Kidney tubule cell (primary cell): ENCODE results near the gene CHAMP1.
A peak's percentile ranks its signal among the peaks of the same experiment; 100 is the strongest.

ENCODE experiments used
- DNase-seq: peaks from one replicate; pipeline ENCODE4 v3.0.0-alpha.2; 2018; ENCODE audit warnings: low spot score

The CHAMP1 gene

DNA sequence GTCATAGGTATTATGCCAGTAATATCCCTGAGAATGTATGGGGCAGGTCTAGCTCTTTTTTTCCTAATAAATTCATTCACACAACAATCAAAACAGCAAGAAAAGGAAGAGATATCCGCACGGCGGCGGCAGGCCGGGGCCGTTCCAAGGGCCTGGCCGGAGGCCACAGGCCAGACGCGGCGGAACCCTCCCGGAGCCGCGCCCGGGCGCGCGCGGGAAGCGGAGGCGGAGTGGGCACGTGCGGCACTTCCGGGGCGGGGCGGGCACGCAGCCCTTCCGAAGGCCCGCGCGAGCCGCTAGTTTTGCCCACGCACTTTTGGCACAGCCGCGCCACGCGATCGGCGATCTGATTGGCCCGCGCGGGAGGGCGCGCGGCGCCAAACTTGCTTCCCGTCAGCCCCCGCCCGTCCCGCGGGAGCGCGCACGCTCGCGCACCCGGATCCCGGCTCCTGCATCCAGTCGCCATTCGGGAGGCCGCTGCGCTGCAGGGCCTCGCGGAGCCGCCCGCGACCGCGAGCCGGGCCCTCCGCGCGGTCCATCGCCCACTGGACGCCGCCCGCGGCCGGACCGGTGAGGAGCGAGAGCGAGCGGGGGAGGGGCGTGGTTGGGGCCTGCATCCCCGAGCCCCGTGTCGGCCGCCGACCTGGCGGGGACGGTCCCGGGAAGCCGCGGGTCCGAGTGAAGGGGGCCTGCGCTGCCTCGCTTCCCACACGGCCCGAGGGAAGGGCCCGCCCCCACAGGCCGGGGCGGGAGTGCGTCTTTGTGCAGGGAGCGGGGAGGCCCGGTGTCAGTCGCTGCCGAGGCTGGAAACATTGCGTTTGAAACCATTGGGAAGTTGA lies at the start of gene CHAMP1:
TSS of gene CHAMP1 (plus strand) at position 430 of the 839 bp plus-strand sequence. CDS start 9,340 bp downstream, outside the sequence.
- DNase-seq, result peak; percentile 96

GRCh38 chr13:114264886-114265611 lies 49.3 kb upstream of the CHAMP1 start:
- no peak for DNase-seq

DNA sequence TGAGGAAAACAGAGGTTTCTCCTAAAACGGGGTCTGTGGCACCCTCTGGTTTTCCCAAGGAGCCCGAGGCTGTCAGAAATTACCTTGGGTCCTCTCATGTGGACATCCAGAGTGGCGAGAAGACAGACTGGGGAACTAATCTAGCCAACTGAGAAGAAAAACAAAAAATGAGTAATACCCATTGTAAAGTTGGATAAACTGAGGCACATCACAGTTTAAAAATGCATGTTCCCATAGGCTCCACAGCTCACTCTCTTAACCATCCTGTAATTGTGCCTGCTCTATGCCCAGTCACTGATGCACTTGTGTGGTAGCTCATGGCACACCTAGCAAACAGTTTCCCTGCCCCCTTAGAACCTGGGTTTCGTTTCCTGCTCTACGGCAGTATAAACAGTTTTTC lies 48.1 kb upstream of the CHAMP1 start:
- no peak for DNase-seq

DNA sequence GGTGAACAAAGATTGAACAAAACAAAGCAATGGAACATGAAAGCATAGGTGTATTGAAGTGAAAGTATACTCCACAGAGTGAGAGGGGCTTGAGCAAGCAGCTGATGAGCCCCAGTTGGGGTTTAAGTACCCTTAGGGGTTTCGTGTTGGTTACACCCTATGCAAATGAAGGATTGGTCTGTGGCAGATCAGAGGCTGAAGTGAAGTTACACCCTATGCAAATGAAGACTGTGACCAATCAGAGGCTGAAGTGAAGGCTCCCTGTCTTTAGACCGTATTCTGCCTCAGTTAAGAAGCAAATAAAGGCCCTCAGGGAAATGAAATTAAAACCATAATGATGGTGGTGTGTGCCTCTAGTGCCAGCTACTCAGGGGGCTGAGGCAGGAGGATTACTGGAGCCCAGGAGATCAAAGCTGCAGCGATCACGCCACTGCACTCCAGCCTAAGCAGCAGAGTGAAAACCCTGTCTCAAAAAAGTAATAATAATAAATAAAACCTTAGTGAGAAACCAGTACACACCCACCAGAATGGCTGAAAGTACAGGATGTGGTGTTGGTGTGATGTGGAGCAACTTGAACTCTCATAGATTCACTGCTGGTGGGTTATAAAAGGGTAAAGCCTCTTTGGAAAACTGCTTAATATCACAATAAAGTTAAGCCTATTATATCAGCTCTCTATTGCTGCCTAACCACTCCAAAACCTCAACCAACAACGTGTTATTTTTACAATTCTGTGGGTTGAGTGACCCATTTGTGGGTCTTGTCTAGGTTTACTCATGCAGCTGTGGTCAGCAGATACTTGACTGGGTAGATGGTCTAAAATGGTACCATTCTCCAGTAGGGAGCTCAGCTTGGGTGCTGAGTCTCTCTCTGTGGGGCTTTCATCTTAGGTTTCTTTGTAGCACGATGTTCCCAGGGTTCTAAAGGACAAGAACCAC lies 45.7 kb upstream of the CHAMP1 start:
- no peak for DNase-seq

- no peak for DNase-seq
These were observed 45.0 kb upstream of the CHAMP1 start for GRCh38 chr13:114269281-114269770.

DNA sequence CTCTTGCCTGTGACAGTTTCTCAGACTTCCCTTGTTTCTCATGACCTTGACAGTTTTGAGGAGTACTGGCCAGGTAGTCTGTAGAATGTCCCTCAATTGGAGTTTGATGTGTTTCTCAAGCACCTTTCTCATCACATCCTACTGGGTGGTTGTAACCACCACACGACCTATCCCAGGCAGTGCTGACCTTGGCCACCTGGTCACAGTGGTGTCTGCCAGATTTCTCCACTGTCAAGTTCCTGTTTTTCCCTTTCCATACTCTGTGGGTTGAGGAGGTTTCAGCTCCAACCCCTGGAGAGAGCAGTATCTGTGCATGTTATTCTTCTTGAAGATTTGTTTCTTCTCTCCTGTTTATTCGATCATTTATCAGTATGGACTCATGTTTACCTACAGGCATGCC lies 41.3 kb upstream of the CHAMP1 start:
- no peak for DNase-seq

DNA sequence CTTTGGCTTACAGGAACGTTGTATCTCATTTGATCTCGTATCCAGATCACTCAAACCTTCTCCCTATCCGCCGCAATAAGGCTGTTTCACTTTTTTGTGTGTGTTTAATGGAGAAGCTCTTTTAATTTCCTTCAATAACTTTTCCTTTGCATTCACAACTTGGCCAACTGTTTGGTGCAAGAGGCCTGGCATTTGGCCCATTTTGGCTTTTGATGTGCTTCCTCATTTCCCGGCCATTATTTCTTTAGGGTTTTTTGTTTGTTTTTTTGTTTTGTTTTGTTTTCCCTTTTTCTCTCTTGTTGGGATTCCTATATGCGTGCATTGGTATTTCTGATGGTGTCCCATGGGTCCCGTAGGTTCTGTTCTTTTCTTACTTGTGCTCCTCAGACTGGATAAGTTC lies 39.0 kb upstream of the CHAMP1 start:
- no peak for DNase-seq

DNA sequence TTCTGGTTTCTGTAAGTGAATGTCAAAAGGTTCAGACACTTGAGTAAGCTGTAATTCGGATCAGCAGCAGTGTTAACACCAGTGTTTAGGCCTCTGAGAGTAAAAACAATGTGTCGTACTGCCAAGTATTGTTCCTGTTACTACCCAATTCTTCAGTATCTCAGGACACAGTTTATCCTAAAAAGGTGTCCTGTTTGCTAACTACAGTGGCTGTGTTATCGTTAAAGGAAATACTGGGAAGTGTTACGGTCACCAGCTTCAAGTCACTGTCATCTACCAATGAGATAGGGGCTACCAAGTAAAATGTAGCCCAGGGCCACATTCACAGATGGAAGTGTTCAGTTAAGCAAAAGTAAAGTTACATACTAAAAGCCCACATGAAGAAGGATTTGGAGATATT lies 35.2 kb upstream of the CHAMP1 start:
- DNase-seq, result no peak

- DNase-seq, result no peak
These were observed 34.4 kb upstream of the CHAMP1 start for GRCh38 chr13:114279758-114280355.

DNA sequence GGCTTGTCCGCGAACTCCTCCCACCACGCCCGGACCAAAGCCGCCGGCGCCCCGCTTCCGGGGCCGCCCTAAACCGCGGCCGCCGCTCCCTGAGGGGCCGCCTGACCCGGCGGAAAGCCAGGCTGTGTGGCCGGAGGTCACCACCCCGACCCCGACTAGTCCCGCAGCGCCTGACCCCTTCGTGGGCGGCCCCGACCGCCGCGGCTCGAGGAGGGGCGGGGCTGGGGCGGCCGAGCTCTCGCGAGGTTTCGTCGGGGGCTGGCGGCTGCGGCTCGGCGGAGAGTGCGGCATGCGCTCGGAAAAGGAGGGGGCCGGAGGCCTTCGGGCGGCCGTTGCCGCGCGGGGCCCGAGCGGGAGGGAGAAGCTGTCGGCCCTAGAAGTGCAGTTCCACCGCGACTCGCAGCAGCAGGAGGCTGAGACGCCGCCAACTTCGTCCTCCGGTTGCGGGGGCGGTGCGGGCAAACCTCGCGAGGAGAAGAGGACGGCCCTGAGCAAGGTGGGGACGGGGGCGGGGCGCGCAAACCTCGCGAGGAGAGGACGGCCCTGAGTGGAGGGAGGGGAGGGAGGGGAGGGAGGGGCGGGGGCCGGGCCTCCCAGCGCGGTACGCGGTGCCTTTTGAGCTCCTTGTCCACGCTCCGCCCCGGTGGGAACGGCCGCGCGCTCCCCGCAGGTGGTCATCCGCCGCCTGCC lies 32.8 kb upstream of the CHAMP1 start, which contains the start of gene UPF3A:
TSS of gene UPF3A (plus strand) at position 251 of the 690 bp plus-strand sequence. CDS start at position 290, 39 bp downstream.
- peak; percentile 91 for DNase-seq

DNA sequence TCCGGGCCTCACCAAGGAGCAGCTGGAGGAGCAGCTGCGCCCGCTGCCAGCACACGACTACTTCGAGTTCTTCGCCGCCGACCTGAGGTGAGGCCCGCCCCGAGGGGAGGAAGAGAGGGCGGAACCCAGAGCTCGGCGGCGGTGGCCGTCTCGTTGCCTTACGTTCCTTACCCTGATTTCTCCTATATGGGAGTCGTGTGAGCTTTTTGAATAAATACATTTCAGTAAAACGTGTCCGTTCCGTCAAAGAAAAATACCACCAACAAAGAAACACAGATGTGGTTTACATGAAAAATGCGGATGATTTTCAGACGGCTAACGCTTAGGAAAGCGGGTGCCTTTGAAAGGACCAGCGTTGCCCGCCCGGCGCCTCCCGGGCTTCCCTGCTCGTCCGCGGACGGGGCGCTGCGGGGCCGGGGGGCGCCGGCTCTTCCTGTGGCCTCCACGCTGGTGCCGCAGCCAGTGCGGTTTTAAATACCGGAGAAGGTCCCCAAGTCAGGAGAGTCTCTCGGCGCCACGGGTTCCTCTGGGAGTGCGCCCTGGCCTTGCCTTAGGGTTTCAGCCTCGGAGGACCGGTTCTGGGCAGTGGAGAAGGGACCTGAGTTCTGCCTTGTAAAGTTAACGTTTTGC lies 32.1 kb upstream of the CHAMP1 start:
- peak; percentile 78 for DNase-seq

- DNase-seq, result peak; percentile 14
These were observed 30.7 kb upstream of the CHAMP1 start for GRCh38 chr13:114283576-114283975.

DNA sequence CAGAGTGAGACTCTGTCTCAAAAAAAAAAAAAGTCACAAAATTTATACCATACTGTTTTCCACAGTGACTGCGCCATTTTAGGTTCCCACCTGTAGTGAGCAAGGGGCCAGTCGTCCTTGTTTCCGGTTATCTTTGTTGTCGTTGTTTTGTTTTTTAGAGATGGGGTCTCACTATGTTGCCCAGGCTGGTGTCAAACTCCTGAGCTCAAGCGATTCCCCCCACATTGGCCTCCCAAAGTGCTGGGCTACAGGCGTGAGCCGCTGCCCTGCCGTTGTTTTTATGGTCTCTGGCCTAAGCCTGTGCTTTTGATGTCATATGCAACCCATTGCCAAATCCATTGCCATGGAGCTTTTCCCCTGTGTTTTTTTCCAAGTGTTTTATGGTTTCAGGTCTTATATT lies 29.6 kb upstream of the CHAMP1 start:
- no peak for DNase-seq

GRCh38 chr13:114285166-114285808 lies 29.0 kb upstream of the CHAMP1 start:
- peak; percentile 86 for DNase-seq

DNA sequence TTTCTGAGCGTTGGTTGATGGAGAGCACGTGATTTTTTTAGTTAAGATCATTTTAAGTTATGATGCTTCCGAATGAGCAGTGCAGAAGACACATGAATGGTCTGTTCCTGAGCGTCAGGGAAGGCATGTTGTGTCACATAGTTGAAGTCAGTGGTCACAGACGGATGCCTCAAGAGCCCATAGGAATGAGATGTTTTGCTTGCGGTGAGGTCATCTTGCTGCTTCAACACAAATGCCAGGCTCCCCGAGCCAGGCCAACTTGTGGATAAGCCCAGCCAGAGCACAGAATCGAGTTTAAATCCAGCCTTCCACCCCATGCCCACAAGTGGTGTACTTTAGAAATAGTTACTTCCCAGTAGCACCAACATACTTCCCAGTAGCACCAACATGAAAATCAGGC lies 27.5 kb upstream of the CHAMP1 start:
- peak; percentile 59 for DNase-seq

- DNase-seq, result no peak
These were observed 26.1 kb upstream of the CHAMP1 start for GRCh38 chr13:114288157-114288591.

DNA sequence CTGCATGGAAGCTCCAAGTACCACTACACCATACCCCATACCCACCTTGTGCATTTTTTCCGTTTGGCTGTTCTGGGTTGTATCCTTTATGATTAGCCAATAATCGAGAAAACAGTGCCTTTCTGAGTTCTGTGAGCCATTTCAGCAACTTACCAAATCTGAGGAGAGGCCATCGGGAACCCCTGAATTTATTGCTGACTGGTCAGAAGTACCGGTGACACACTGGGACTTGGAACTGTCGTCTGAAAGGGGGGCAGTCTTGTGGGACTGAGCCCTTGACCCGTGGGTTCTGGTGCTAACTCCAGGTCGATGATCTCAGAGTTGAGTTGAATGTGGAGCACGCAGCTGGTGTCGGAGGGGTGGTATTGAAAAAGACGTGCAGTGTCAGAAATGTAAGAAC lies 17.9 kb upstream of the CHAMP1 start:
- no peak for DNase-seq

- DNase-seq, result no peak
These were observed 17.4 kb upstream of the CHAMP1 start for GRCh38 chr13:114296902-114297301.

GRCh38 chr13:114298866-114299265 lies 15.4 kb upstream of the CHAMP1 start:
- DNase-seq, result no peak
